IMR-90 (cell line): ENCODE measurements around the gene IGLON5. TPM values are rescaled to one million over a fixed set of nuclear protein-coding genes. Genes with fewer than 3 reads are reported as not detected.
A peak's percentile ranks its signal among the peaks of the same experiment; 100 is the strongest.

Source experiments
- ATAC-seq: fragments of 200-7000 bp; cut with Tn5 transposase; 2 replicates; pipeline ENCODE4 v1.9.1; 2020; ENCODE audit warnings: low read depth, mild to moderate bottlenecking, moderate library complexity
- BruUV-seq: library from RNA; stranded (reverse); fragments of 400-500 nt; replicated peaks from 2 replicates; lab custom pipeline; 2021; lab: Mats Ljungman, UMichigan
- CTCF ChIA-PET: fragments of 300-600 bp; formaldehyde crosslinking; extraction: SDS; loops from one replicate; lab custom pipeline; 2021; ENCODE audit warnings: antibody characterized with exemption; lab: Yijun Ruan, JAX
- POLR2A ChIA-PET: fragments of 300-600 bp; sonication (Branson Sonifier 250); formaldehyde crosslinking; loops from one replicate; lab custom pipeline; 2022; ENCODE audit warnings: antibody characterized with exemption; ENCODE audit not compliant: unreplicated experiment; lab: Charles Lee
- DNase-seq: peaks from one replicate; pipeline ENCODE4 v3.0.0; 2013
- H2AFZ ChIP-seq: replicated peaks from 2 replicates; pipeline ENCODE3; 2013; ENCODE audit warnings: low read length, mild to moderate bottlenecking; ENCODE audit not compliant: poor library complexity
- H2AK5ac ChIP-seq: 2 replicates; pipeline ENCODE4 v1.6.1; 2013; ENCODE audit warnings: low read depth, low read length, inconsistent platforms
- H2AK9ac ChIP-seq: replicated peaks from 2 replicates; pipeline ENCODE3; 2013; ENCODE audit warnings: mild to moderate bottlenecking, low read depth, low read length, moderate library complexity; ENCODE audit not compliant: poor library complexity
- H2BK120ac ChIP-seq: 2 replicates; pipeline ENCODE4 v1.6.1; 2013; ENCODE audit warnings: low read depth, low read length, inconsistent platforms
- H2BK15ac ChIP-seq: 3 replicates; pipeline ENCODE4 v1.6.1; 2013; ENCODE audit warnings: low read depth, low read length, inconsistent platforms
- H2BK20ac ChIP-seq: 2 replicates; pipeline ENCODE4 v1.6.1; 2013; ENCODE audit warnings: low read depth, mild to moderate bottlenecking, inconsistent platforms, low read length, moderate library complexity
- H2BK5ac ChIP-seq: 2 replicates; pipeline ENCODE4 v1.6.1; 2013; ENCODE audit warnings: mild to moderate bottlenecking, low read depth, low read length, inconsistent platforms; ENCODE audit not compliant: poor library complexity, severe bottlenecking
- H3K14ac ChIP-seq: replicated peaks from 2 replicates; pipeline ENCODE4 v1.6.1; 2013; ENCODE audit warnings: low read depth, low read length, inconsistent platforms
- H3K18ac ChIP-seq: 2 replicates; pipeline ENCODE4 v1.6.1; 2013; ENCODE audit warnings: low read depth, low read length, control low read depth
- H3K23ac ChIP-seq: 2 replicates; pipeline ENCODE4 v1.6.1; 2013; ENCODE audit warnings: low read depth, low read length, inconsistent platforms
- H3K27ac ChIP-seq: 2 replicates; pipeline ENCODE4 v1.5.1; 2013; ENCODE audit warnings: mild to moderate bottlenecking, control low read depth, low read length; ENCODE audit not compliant: insufficient read depth
- H3K27me3 ChIP-seq: 2 replicates; pipeline ENCODE4 v1.6.1; 2013; ENCODE audit warnings: low read length; ENCODE audit not compliant: control insufficient read depth, insufficient read depth
- H3K36me3 ChIP-seq: 2 replicates; pipeline ENCODE4 v1.6.1; 2013; ENCODE audit warnings: low read length, mixed read lengths; ENCODE audit not compliant: control insufficient read depth, insufficient read depth
- H3K4ac ChIP-seq: 2 replicates; pipeline ENCODE4 v1.6.1; 2013; ENCODE audit warnings: low read depth, low read length, inconsistent platforms
- H3K4me1 ChIP-seq: 2 replicates; pipeline ENCODE4 v1.6.1; 2013; ENCODE audit warnings: low read length, mixed read lengths; ENCODE audit not compliant: control insufficient read depth, insufficient read depth
- H3K4me2 ChIP-seq: 2 replicates; pipeline ENCODE4 v1.6.1; 2013; ENCODE audit warnings: low read depth, mild to moderate bottlenecking, control low read depth, low read length, moderate library complexity
- H3K4me3 ChIP-seq: 2 replicates; pipeline ENCODE4 v1.5.1; 2013; ENCODE audit warnings: low read depth, mild to moderate bottlenecking, control low read depth, low read length, moderate library complexity; ENCODE audit not compliant: insufficient read depth
- H3K56ac ChIP-seq: 2 replicates; pipeline ENCODE4 v1.6.1; 2013; ENCODE audit warnings: low read length, inconsistent platforms; ENCODE audit not compliant: insufficient read depth; ENCODE audit errors: extremely low read depth
- H3K79me1 ChIP-seq, 2 experiments: 2 replicates each; pipeline ENCODE4 v1.6.1; 2013; ENCODE audit warnings: low read length in 2 of 2, inconsistent platforms in 1 of 2, low read depth in 1 of 2
- H3K9ac ChIP-seq: 2 replicates; pipeline ENCODE4 v1.6.1; 2013; ENCODE audit warnings: low read depth, low read length, control low read depth
- H3K9me1 ChIP-seq: 2 replicates; pipeline ENCODE4 v1.6.1; 2013; ENCODE audit warnings: low read length, inconsistent platforms; ENCODE audit not compliant: insufficient read depth
- H3K9me3 ChIP-seq: 2 replicates; pipeline ENCODE4 v1.6.1; 2013; ENCODE audit warnings: low read length; ENCODE audit not compliant: control insufficient read depth, insufficient read depth
- H4K20me1 ChIP-seq: 2 replicates; pipeline ENCODE4 v1.6.1; 2013; ENCODE audit warnings: low read length, inconsistent platforms; ENCODE audit not compliant: insufficient read depth
- H4K5ac ChIP-seq: 2 replicates; pipeline ENCODE4 v1.6.1; 2013; ENCODE audit warnings: mild to moderate bottlenecking, low read depth, low read length, control low read depth
- H4K8ac ChIP-seq, 2 experiments: 2 replicates each; pipeline ENCODE4 v1.6.1; 2013; ENCODE audit warnings: low read depth in 2 of 2, low read length in 2 of 2, control low read depth in 1 of 2, inconsistent platforms in 1 of 2
- H4K91ac ChIP-seq: 2 replicates; pipeline ENCODE4 v1.6.1; 2013; ENCODE audit warnings: low read depth, low read length, inconsistent platforms; ENCODE audit not compliant: insufficient read depth
- CEBPB ChIP-seq: IDR thresholded peaks from 2 replicates; pipeline ENCODE4 v1.6.1; 2012; ENCODE audit warnings: low read depth, low read length, improper control_type of control experiment
- CHD1 ChIP-seq: IDR thresholded peaks from 2 replicates; pipeline ENCODE4 v1.6.1; 2012; ENCODE audit warnings: low read depth, low read length, improper control_type of control experiment
- CTCF ChIP-seq: conservative IDR thresholded peaks from 2 replicates; pipeline ENCODE4 v1.5.1; 2012; ENCODE audit warnings: mild to moderate bottlenecking, low read depth, low read length, improper control_type of control experiment
- MAFK ChIP-seq: IDR thresholded peaks from 2 replicates; pipeline ENCODE4 v1.6.1; 2012; ENCODE audit warnings: low read depth, low read length, improper control_type of control experiment
- MAZ ChIP-seq: IDR thresholded peaks from 2 replicates; pipeline ENCODE4 v1.6.1; 2012; ENCODE audit warnings: low read depth, mild to moderate bottlenecking, low read length, improper control_type of control experiment, moderate library complexity, borderline replicate concordance
- MXI1 ChIP-seq: IDR thresholded peaks from 2 replicates; pipeline ENCODE4 v1.6.1; 2012; ENCODE audit warnings: low read depth, mild to moderate bottlenecking, low read length, moderate library complexity, borderline replicate concordance
- NFE2L2 ChIP-seq: fragments of 150-350 bp; IDR thresholded peaks from 2 replicates; pipeline ENCODE4 v1.6.1; 2016; ENCODE audit warnings: low read depth, mild to moderate bottlenecking, low read length
- RFX5 ChIP-seq: IDR thresholded peaks from 2 replicates; pipeline ENCODE4 v1.8.0; 2012; ENCODE audit warnings: low read depth, mild to moderate bottlenecking, low read length, moderate library complexity
- SMC3 ChIP-seq: fragments of 150-350 bp; IDR thresholded peaks from 2 replicates; pipeline ENCODE4 v1.6.1; 2016; ENCODE audit warnings: low read depth, mild to moderate bottlenecking, antibody characterized with exemption, low read length, moderate library complexity
- WGBS, 2 experiments: methylation state at CpG; one replicate each; pipeline versions ENCODE4 v1.1.5 to v1.1.7; 2013; ENCODE audit warnings: missing lambda C conversion rate in 2 of 2; ENCODE audit not compliant: insufficient read length in 1 of 2; ENCODE audit errors: extremely low coverage in 2 of 2; 5-methylcytosine and 5-hydroxymethylcytosine counted together
- dilution Hi-C: fragments of 300-500 bp; cut with HindIII; formaldehyde crosslinking; loops from one replicate; pipeline ENCODE4 v1.14.3; 2018; ENCODE audit warnings: low sequenced_read_pairs; ENCODE audit not compliant: unreplicated experiment
- in situ Hi-C: fragments of 300-500 bp; cut with MboI; formaldehyde crosslinking; loops from 3 replicates; pipeline ENCODE4 v1.14.3; 2019; ENCODE audit warnings: low sequenced_read_pairs, inconsistent platforms, mixed read lengths
- intact Hi-C: fragments of 100-400 bp; cut with micrococcal nuclease; formaldehyde crosslinking; loops from 2 replicates; pipeline ENCODE4 v1.10.0; 2022
- polyA plus RNA-seq, 3 experiments: library from polyadenylated mRNA; depleted of rRNA; stranded (reverse); fragments of >200 nt; gene quantifications; 2 replicates each; pipeline ENCODE4 v1.2.3, GENCODE V29; 2012; ENCODE audit warnings: low replicate concordance in 1 of 3
- total RNA-seq: library from RNA; depleted of rRNA; stranded (reverse); fragments of >200 nt; gene quantifications from 2 replicates; pipeline ENCODE4 v1.2.3, GENCODE V29; 2012
- TF ChIP-seq, protein P1 (sequence below): fragments of 150-350 bp; IDR thresholded peaks from 2 replicates; pipeline ENCODE4 v1.6.1; 2016; ENCODE audit warnings: low read depth, mild to moderate bottlenecking, low read length, moderate library complexity, borderline replicate concordance

Gene IGLON5
- total and polyA plus RNA-seq, 2 of the 4 experiments (the other 2 are of a cell fraction) = not detected

DNA sequence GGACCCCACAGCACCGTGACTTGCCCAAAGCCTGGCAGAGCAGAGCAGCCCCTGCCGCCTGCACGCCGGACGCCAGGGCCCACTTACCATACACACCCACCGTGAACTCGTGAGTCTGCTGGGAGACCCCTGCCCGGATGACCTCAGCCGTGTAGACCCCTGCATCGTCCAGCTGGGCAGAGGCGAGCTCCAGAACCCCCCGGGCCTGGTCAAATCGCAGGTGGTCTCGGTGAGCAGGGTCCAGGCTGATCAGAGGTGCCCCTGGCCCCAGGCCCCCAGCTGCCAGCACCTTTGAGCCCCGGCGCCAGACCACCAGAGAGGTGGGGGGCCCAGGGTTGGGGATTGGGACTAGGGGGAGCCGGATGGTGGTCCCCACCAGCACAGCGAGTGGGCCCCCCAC is 29.6 kb downstream of the IGLON5 start:
- intact Hi-C loops (no loop called here), in situ Hi-C loops (no loop called here), dilution Hi-C loops (no loop called here)
- Histone ChIP-seq H3K9me1 (0 out of 2 replicates have a peak, but pooled peaks cover 4% of the 10 kb centered on the region), H3K36me3 (peaks cover 7% of the 10 kb centered on the region), H3K79me1 (no peaks in the 10 kb centered on the region), H3K9me3 (no peaks in the 10 kb centered on the region), H2BK5ac (no peak overlapping the region), H4K20me1 (no peaks in the 10 kb centered on the region), H3K4me1 (no peaks in the 10 kb centered on the region), H2AFZ (no peak overlapping the region), H2BK120ac (no peak overlapping the region), H3K4ac (peak overlapping the region; percentile 48; the same call in 1 of the 2 replicates), H3K18ac (no peak overlapping the region), H3K27me3 (no peaks in the 10 kb centered on the region), H2BK20ac (no peak overlapping the region), H3K4me3 (no peak overlapping the region), H4K91ac (no peak overlapping the region), H3K9ac (no peak overlapping the region), H2AK9ac (peak overlapping the region; percentile 76), H2AK5ac (no peak overlapping the region), H4K5ac (no peak overlapping the region), H3K23ac (no peak overlapping the region), H3K4me2 (no peak overlapping the region), H2BK15ac (no peak overlapping the region), H4K8ac (peak overlapping the region in 1 of 2 experiments; percentile 53; a peak in 1 of 4 replicates), H3K56ac (no peak overlapping the region), H3K27ac (no peak overlapping the region), H3K14ac (no peak overlapping the region)
- CTCF ChIA-PET = interaction anchor here (1.1 kb wide), 1 partner anchor 18 kb away, joined by 5 read pairs; no protein-coding TSS in a partner anchor
- 89% methylated on average over 5 of the region's 18 CpGs; no CpG with 5 or more reads in 1 of the 2 experiments for WGBS, 2 experiments
- DNase-seq = no peak
- no TSS peak for BruUV-seq
- POLR2A ChIA-PET = no interaction called here
- ATAC-seq = no peak
- TF ChIP-seq MAFK (no peak), MXI1 (no peak), SMC3 (no peak), CEBPB (no peak), RFX5 (no peak), CTCF (no peak), MAZ (no peak), CHD1 (no peak), NFE2L2 (no peak)
- TF ChIP-seq, protein P1, sequence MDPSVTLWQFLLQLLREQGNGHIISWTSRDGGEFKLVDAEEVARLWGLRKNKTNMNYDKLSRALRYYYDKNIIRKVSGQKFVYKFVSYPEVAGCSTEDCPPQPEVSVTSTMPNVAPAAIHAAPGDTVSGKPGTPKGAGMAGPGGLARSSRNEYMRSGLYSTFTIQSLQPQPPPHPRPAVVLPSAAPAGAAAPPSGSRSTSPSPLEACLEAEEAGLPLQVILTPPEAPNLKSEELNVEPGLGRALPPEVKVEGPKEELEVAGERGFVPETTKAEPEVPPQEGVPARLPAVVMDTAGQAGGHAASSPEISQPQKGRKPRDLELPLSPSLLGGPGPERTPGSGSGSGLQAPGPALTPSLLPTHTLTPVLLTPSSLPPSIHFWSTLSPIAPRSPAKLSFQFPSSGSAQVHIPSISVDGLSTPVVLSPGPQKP = no peak
